ENCODE data around the gene PNMA6A.
"Not testable (repeated sequence)": the region's sequence is repeated elsewhere in the genome, so short reads cannot be mapped to it uniquely, and the experiment has no call there.

PNMA6A gene

GRCh38 chrX:153074262-153074899, 2.1 kb downstream of the PNMA6A start:
- DNase-seq = no peak
- Histone ChIP-seq H3K4me3 (ENCODE audit: low read depth, low read length) (no peak overlapping the region), H3K36me3 (no peaks in the 10 kb centered on the region), H3K9me3 (ENCODE audit: severe bottlenecking) (no peaks in the 10 kb centered on the region), H3K27me3 (ENCODE audit: insufficient read depth, low read depth, severe bottlenecking) (peaks cover 12% of the 10 kb centered on the region), H3K27ac (no peak overlapping the region)
- TF ChIP-seq, protein P1, sequence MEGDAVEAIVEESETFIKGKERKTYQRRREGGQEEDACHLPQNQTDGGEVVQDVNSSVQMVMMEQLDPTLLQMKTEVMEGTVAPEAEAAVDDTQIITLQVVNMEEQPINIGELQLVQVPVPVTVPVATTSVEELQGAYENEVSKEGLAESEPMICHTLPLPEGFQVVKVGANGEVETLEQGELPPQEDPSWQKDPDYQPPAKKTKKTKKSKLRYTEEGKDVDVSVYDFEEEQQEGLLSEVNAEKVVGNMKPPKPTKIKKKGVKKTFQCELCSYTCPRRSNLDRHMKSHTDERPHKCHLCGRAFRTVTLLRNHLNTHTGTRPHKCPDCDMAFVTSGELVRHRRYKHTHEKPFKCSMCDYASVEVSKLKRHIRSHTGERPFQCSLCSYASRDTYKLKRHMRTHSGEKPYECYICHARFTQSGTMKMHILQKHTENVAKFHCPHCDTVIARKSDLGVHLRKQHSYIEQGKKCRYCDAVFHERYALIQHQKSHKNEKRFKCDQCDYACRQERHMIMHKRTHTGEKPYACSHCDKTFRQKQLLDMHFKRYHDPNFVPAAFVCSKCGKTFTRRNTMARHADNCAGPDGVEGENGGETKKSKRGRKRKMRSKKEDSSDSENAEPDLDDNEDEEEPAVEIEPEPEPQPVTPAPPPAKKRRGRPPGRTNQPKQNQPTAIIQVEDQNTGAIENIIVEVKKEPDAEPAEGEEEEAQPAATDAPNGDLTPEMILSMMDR (IDR thresholded peaks at IDR 0.05; ENCODE audit: low read depth, low read length) = no peak

GRCh38 chrX:153074935-153075334, 2.7 kb downstream of the PNMA6A start:
- Histone ChIP-seq H3K36me3 (no peaks in the 10 kb centered on the region), H3K9me3 (ENCODE audit: severe bottlenecking) (no peaks in the 10 kb centered on the region), H3K27ac (no peak overlapping the region), H3K4me3 (ENCODE audit: low read depth, low read length) (no peak overlapping the region), H3K27me3 (ENCODE audit: insufficient read depth, low read depth, severe bottlenecking) (peaks cover 12% of the 10 kb centered on the region)
- TF ChIP-seq, protein P1 (IDR thresholded peaks at IDR 0.05; ENCODE audit: low read depth, low read length) = no peak
- no peak for DNase-seq

DNA sequence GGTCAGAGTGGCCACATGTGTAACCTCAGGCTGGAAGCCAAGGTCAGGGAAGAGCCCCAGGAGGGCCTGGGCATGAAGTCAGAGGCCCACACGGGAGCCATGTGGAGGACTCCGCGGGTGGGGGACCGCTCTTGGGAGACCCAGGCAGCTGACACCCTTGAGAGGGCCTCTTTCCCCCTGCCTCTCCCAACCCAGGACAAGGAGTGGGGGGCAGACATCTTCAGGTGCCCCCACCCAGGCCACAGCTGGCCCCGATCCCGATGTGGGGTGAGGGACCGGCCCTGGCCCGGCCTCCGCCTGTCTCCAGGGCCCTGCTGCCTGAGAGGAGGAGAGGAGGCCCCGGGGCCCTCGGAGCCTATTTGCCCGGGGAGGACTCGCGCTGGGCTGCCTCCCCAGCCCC, 3.1 kb downstream of the PNMA6A start:
- Histone ChIP-seq H3K27me3 (ENCODE audit: insufficient read depth, low read depth, severe bottlenecking) (peaks cover 12% of the 10 kb centered on the region), H3K4me3 (ENCODE audit: low read depth, low read length) (no peak overlapping the region), H3K27ac (no peak overlapping the region), H3K36me3 (no peaks in the 10 kb centered on the region), H3K9me3 (ENCODE audit: severe bottlenecking) (no peaks in the 10 kb centered on the region)
- DNase-seq = no peak
- TF ChIP-seq, protein P1 (IDR thresholded peaks at IDR 0.05; ENCODE audit: low read depth, low read length) = no peak

- DNase-seq; H3K36me3 ChIP-seq; H3K27ac ChIP-seq; H3K9me3 ChIP-seq (ENCODE audit: severe bottlenecking); H3K4me3 ChIP-seq (ENCODE audit: low read depth, low read length): not testable (repeated sequence)
- H3K27me3 ChIP-seq (ENCODE audit: insufficient read depth, low read depth, severe bottlenecking) = peaks cover 12% of the 10 kb centered on the region
These were observed 5.3 kb downstream of the PNMA6A start for GRCh38 chrX:153077437-153078135.

DNA sequence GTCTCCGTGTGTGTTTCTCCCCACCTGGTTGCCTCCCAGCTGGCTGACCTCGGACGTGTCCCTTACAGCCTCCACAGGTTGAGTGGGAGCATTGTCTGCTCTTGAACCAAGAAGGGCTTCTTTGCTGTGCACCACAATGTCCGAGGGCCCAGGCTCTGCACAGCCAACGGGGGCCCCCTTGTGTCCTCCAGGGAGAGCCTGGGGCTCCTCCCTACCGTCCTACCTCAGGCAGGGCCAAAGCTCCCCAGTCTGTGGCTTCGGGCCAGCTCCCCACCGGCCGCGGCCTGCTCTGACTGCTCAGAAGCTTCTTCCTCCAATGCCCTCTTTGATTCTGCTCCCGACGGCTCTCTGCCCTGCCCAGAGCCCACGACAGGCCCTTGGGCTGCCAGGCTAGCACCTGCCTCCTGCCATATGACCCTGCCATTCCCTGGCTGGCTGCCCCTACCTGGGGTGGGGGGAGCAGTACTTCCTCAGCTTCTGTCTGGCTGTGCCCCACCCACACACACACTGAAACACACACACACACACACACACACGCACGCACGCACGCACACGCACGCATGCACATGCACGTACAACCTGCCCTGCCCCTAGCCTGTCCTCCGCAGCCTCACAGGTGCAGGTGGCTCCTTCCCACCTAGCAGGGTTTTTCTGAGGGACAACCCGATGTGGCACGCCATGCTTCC, 11.1 kb downstream of the PNMA6A start:
- not testable (repeated sequence) for DNase-seq, H3K36me3 ChIP-seq, H3K27ac ChIP-seq

GRCh38 chrX:153102418-153102817, 30.2 kb downstream of the PNMA6A start:
- H3K36me3 ChIP-seq = no peaks in the 10 kb centered on the region
- H3K4me3 ChIP-seq (ENCODE audit: low read depth, low read length) = no peak overlapping the region
- peaks cover 79% of the 10 kb centered on the region for H3K27me3 ChIP-seq (ENCODE audit: insufficient read depth, low read depth, severe bottlenecking)
- TF ChIP-seq, protein P1 (IDR thresholded peaks at IDR 0.05; ENCODE audit: low read depth, low read length) = no peak
- H3K9me3 ChIP-seq (ENCODE audit: severe bottlenecking) = peaks cover 10% of the 10 kb centered on the region
- DNase-seq = no peak
- no peak overlapping the region for H3K27ac ChIP-seq

More for the DNA sequence above, 11.1 kb downstream of the PNMA6A start:
- H3K27me3 ChIP-seq (ENCODE audit: insufficient read depth, low read depth, severe bottlenecking) = peaks cover 47% of the 10 kb centered on the region
- H3K9me3 ChIP-seq (ENCODE audit: severe bottlenecking); H3K4me3 ChIP-seq (ENCODE audit: low read depth, low read length): not testable (repeated sequence)

DNA sequence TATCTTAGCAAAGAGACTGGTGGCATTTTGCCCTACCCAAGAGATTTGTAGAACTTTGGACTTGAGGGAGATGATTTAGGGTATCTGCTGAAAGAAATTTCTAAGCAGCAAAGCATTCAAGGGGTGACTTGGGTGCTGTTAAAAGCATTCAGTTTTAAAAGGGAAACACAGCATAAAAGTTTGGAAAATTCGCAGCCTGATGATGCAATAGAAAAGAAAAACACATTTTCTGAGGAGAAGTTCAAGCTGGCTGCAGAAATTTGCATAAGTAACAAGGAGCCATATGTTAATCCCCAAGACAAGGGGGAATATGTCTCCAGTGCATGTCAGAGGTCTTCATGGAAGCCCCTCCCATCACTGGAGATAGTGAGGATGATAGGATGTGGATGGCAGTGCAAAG, 32.7 kb downstream of the PNMA6A start:
- not testable (repeated sequence) for H3K27ac ChIP-seq; H3K36me3 ChIP-seq; DNase-seq; H3K9me3 ChIP-seq (ENCODE audit: severe bottlenecking); H3K4me3 ChIP-seq (ENCODE audit: low read depth, low read length)
- peaks cover 58% of the 10 kb centered on the region for H3K27me3 ChIP-seq (ENCODE audit: insufficient read depth, low read depth, severe bottlenecking)

DNA sequence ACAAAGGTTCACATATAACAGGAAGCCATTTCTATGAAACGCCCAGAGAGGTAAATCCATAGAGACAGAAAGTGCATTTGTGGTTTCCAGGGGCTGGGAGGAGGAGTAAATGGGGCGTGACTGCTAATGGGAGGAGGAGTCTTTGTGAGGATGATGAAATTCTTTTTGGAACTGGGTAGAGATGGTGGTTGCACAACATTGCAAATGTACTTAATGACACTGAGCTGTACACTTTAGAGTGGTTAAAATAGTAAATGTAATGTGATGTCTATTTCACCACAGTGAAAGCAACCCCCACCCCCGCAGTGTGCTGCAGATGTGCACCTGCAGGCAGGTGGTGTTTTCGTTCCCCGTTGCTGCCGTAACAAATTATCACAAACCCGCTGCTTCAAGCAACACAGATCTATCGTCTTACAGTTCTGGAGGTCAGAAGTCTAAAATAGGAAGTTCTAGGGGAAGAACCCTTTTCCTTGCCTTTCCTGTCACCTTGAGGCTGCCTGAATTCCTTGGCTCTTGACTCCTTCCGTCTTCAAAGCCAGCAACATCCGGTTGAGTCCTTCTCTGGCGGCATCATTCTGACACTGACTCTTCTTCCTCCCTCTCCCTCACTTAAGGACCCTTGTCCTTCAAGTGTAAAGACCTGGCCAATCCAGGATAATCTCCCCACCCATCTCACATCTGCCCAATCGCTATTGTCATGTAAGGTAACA, 34.0 kb downstream of the PNMA6A start:
- not testable (repeated sequence) for H3K36me3 ChIP-seq; H3K4me3 ChIP-seq (ENCODE audit: low read depth, low read length); H3K9me3 ChIP-seq (ENCODE audit: severe bottlenecking); DNase-seq; H3K27ac ChIP-seq
- peaks cover 46% of the 10 kb centered on the region for H3K27me3 ChIP-seq (ENCODE audit: insufficient read depth, low read depth, severe bottlenecking)

DNA sequence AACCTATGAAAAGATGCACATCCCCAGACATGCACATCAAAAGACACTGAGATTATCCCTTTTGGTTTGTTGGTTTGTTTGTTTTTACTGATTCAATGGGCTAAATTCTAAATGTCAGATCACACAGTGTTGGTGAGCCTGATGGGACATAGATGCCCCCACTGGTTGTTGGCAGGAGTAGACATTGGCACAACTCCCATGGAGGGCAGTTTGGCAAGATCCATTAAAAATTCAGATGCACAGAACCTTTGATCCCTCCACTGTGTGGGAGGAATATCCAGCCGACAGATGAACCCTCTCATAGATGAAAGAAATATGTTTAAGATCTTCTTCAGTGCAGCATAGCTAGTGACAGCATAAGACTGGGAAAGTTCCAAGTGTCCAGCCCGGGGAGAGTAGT, 38.5 kb downstream of the PNMA6A start:
- H3K36me3 ChIP-seq; H3K27me3 ChIP-seq (ENCODE audit: insufficient read depth, low read depth, severe bottlenecking); DNase-seq; H3K27ac ChIP-seq; H3K9me3 ChIP-seq (ENCODE audit: severe bottlenecking); H3K4me3 ChIP-seq (ENCODE audit: low read depth, low read length): not testable (repeated sequence)

Data from WERI-Rb-1 (cell line).